Left lung (tissue), 10 donors: Measurements from ENCODE around the gene RIOK3. TPM values are rescaled to one million over a fixed set of nuclear protein-coding genes. Genes with fewer than 3 reads are reported as not detected.

Experiments used
- ATAC-seq: fragments of 200-7000 bp; cut with Tn5 transposase; one replicate; pipeline ENCODE4 v1.9.1; 2020; ENCODE audit warnings: moderate library complexity
- DNase-seq, 4 donors: peaks; one replicate each; pipeline ENCODE4 v3.0.0-alpha.2; 2013 to 2020
- H3K27ac ChIP-seq, 2 donors: fragments of 200-600 bp; sonication (generic) in 1 of 2; one replicate each; pipeline versions ENCODE4 v1.5.0 to v1.8.0; 2020 to 2021
- H3K27me3 ChIP-seq, 2 donors: fragments of 200-600 bp; sonication (generic) in 1 of 2; one replicate each; pipeline versions ENCODE4 v1.5.0 to v1.8.0; 2020 to 2021
- H3K36me3 ChIP-seq, 2 donors: fragments of 200-600 bp; sonication (generic) in 1 of 2; one replicate each; pipeline versions ENCODE4 v1.5.0 to v1.8.0; 2020 to 2021
- H3K4me1 ChIP-seq, 2 donors: fragments of 200-600 bp; one replicate each; pipeline ENCODE4 v1.8.0; 2021
- H3K4me3 ChIP-seq, 2 donors: fragments of 200-600 bp; sonication (generic) in 1 of 2; one replicate each; pipeline versions ENCODE4 v1.5.0 to v1.8.0; 2020 to 2021; ENCODE audit warnings: mild to moderate bottlenecking in 1 of 2
- H3K9me3 ChIP-seq, 2 donors: fragments of 200-600 bp; sonication (generic) in 1 of 2; one replicate each; pipeline versions ENCODE4 v1.5.0 to v1.8.0; 2020 to 2021
- intact Hi-C, 2 donors: fragments of 100-400 bp; cut with DNase I; formaldehyde crosslinking; loops; one replicate each; pipeline versions ENCODE4 v1.11.2 to v1.14.2; 2022
- polyA plus RNA-seq, 6 donors: library from polyadenylated mRNA; unstranded; fragments of 120-200 nt; gene quantifications; one replicate each; pipeline ENCODE4 v1.2.1, GENCODE V29; 2013; ENCODE audit not compliant: insufficient read length in 6 of 6
- total RNA-seq, 2 donors: library from RNA; stranded (reverse); fragmentation: NEBNext Ultra II Directional; extraction: Animal tissue kit (Norgen Biotek cat#: 25700); gene quantifications; one replicate each; pipeline ENCODE4 v1.2.1, GENCODE V29; 2021
- TF ChIP-seq, protein P1 (sequence below), 2 donors: fragments of 200-600 bp; sonication (generic) in 1 of 2; IDR thresholded peaks; one replicate each; pipeline versions ENCODE4 v1.5.0 to v1.8.0; 2021; ENCODE audit warnings: antibody characterized with exemption in 2 of 2
- donor health status: DM: no; HTN: yes; CAD: no.
- donor health status: DM: no; HTN: no; CAD: no.

The RIOK3 gene
- total and polyA plus RNA-seq, 8 donors: 55.3 to 79.7 (median 66.9) TPM

DNA sequence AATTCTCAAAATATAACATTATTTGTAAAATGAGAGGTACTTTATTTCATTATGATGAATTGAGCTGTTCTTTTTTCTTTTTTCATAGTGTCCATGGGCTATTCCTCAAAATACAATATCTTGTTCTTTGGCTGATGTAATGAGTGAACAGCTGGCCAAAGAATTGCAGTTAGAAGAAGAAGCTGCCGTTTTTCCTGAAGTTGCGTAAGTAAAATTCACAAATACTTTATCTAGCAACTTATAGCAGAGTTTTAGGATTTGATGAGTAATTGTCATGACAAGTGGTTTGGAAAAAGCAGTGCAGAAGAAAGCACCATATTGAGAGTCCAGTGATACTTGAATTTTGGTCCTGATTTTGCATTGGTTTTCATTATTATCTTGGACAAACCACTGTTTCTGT lies 9.8 kb downstream of the RIOK3 start:
- Histone ChIP-seq H3K9me3 (no peaks in the 10 kb centered on the region), H3K4me3 (no peak overlapping the region), H3K27me3 (no peaks in the 10 kb centered on the region), H3K27ac (no peak overlapping the region), H3K4me1 (peaks cover 10 to 42% of the 10 kb centered on the region in 2 donors), H3K36me3 (peaks cover 0 to 57% of the 10 kb centered on the region in 2 donors)
- ATAC-seq (no peak), DNase-seq (no peak)
- TF ChIP-seq, protein P1, sequence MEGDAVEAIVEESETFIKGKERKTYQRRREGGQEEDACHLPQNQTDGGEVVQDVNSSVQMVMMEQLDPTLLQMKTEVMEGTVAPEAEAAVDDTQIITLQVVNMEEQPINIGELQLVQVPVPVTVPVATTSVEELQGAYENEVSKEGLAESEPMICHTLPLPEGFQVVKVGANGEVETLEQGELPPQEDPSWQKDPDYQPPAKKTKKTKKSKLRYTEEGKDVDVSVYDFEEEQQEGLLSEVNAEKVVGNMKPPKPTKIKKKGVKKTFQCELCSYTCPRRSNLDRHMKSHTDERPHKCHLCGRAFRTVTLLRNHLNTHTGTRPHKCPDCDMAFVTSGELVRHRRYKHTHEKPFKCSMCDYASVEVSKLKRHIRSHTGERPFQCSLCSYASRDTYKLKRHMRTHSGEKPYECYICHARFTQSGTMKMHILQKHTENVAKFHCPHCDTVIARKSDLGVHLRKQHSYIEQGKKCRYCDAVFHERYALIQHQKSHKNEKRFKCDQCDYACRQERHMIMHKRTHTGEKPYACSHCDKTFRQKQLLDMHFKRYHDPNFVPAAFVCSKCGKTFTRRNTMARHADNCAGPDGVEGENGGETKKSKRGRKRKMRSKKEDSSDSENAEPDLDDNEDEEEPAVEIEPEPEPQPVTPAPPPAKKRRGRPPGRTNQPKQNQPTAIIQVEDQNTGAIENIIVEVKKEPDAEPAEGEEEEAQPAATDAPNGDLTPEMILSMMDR (IDR thresholded peaks at IDR 0.05): no peak
- intact Hi-C loops: no loop called here

DNA sequence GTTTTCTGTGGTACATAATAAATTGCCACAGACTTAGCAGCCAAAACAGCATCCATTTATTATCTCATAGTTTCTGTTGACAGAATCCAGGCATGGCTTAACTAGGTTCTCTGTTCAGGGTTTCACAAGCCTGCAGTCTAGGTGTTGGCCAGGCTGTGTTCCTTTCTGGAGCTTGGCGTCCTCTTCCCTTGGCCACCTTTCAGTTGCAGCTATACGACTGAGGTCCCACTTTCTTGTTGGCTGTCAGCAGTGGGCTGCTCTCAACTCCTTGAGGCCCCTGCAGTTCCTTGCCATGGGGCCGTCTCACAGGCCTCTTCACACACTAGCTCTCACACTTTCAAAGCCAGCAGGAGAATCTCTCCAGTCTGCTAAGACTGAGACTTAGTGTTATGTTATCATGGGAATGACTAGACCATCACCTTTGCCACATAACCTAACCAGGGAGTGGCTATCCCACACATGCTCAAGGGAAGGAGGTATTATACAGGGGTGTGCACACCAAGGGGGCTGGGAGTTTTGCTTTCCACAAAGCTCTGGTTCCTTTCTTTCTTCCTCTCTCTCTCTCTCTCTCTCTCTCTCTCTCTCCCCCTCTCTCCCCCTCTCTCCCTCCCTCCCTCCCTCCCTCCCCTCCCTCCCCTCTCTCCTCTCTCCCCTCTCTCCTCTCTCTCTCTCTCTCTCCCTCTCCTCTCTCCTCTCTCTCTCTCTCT lies 15.8 kb downstream of the RIOK3 start:
- DNase-seq (no peak), ATAC-seq (no peak)
- Histone ChIP-seq H3K4me3 (no peak overlapping the region), H3K36me3 (peaks cover 0 to 98% of the 10 kb centered on the region in 2 donors), H3K27me3 (no peaks in the 10 kb centered on the region), H3K27ac (no peak overlapping the region), H3K9me3 (no peaks in the 10 kb centered on the region), H3K4me1 (no peaks in the 10 kb centered on the region)
- intact Hi-C loops: no loop called here
- TF ChIP-seq, protein P1 (IDR thresholded peaks at IDR 0.05): no peak

DNA sequence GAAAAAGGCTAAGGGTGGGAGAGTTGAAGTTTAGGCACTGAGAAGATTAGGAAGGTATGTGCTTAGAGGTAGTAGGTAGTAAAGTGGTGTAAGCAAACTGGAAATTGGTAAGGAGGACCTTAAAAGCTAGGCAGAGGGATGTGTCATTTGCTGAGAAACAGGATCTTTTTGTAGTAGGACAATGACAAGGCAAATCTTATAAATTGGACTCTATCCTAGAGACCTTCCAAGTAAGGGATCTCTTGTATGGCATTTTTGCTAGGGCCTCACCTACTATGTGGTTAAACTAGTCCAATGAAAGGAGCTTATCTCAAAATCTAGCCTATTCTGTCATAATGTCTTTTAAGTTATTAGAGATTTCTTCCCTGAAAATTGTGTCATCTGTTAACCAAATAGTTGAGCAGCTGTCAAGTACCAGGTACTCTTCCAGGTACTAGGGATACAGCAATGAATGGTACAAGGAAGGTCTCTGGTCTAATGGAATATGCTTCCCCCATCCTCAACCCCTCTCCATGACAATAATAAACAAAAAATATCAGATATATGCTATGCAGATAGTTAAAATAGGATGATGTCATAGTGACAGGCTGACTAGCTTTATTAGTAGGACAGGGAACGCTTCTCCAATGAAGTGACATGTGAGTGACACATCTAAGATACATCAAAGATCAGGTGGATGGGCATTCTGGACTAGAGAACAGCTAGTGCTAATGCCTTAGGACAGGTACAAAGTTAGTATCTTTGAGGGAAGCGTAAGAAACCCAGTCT lies 17.7 kb downstream of the RIOK3 start:
- ATAC-seq: no peak
- Histone ChIP-seq H3K9me3 (no peaks in the 10 kb centered on the region), H3K27ac (no peak overlapping the region), H3K36me3 (peaks cover 9 to 98% of the 10 kb centered on the region in 2 donors), H3K27me3 (no peaks in the 10 kb centered on the region), H3K4me1 (no peaks in the 10 kb centered on the region), H3K4me3 (no peak overlapping the region)
- DNase-seq: no peak
- TF ChIP-seq, protein P1 (IDR thresholded peaks at IDR 0.05): no peak
- intact Hi-C loops: no loop called here

DNA sequence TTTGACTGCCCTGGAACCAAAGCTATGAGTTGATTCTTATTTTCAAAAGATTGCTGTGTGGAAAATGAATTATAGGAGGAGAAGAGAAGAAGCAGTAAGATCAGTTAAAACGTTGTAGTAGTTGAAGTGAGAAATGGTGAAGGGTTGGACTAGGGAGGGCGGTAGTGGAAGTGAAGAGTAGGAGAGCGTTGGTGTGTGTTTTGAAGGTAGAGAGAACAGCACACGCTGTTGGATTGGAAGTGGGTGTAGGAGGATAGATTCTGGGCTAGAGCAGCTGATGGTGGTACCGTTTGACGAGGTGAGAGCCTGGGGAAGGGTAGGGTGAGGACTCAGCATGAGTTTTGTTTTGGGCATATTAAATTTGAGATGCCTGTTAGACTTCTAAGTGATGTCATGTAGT lies 18.4 kb downstream of the RIOK3 start:
- TF ChIP-seq, protein P1 (IDR thresholded peaks at IDR 0.05): no peak
- Histone ChIP-seq H3K27ac (no peak overlapping the region), H3K4me1 (no peaks in the 10 kb centered on the region), H3K4me3 (no peak overlapping the region), H3K27me3 (no peaks in the 10 kb centered on the region), H3K9me3 (no peaks in the 10 kb centered on the region), H3K36me3 (peaks cover 9 to 98% of the 10 kb centered on the region in 2 donors)
- intact Hi-C loops: no loop called here
- no peak for ATAC-seq
- DNase-seq: no peak

DNA sequence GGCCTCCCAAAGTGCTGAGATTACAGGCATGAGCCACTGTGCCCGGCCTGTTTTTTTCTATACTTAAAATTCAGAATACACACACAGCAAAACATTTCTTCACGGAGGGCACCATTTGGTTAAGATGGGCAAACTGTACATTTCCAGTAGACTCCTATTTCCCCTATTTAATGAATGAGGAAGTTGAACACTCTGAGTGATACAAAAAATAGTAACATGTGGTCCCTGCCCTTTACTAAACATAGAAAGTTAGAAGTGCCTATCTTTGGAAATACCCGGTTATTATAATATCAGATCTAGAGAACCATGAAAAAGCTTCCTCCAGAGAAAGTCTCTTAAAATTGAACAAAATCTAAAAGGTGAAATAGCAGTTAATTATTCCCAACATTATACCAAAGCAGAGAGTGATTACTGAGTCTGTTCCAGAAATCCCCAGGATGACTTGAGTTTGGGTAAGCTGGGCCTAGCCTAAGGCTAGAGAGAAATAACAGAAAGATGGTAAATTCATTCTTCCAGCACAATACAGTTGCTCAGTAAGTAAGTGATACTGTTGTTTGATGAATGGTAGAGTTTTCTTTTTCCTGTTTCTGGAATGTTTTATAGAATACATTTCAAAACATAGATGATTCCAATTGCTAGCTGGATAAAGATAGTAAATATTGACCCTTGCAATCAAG lies 26.9 kb downstream of the RIOK3 start:
- TF ChIP-seq, protein P1 (IDR thresholded peaks at IDR 0.05): no peak
- Histone ChIP-seq H3K4me3 (no peak overlapping the region), H3K4me1 (no peaks in the 10 kb centered on the region), H3K27me3 (no peaks in the 10 kb centered on the region), H3K27ac (peak overlapping the region in 1 of 2 donors; percentile 42), H3K9me3 (no peaks in the 10 kb centered on the region), H3K36me3 (peaks cover 7 to 87% of the 10 kb centered on the region in 2 donors)
- ATAC-seq: peak; percentile 34
- intact Hi-C loops: no loop called here
- DNase-seq: no peak
